ENCODE results near the gene TANC1. TPM values are rescaled to one million over a fixed set of nuclear protein-coding genes. Genes with fewer than 3 reads are reported as not detected.

TANC1 gene
- total RNA-seq, 6 experiments from 2014 or later: 4.0 to 12.7 (median 11.3) TPM

GRCh38 chr2:159219394-159219998, 251.1 kb downstream of the TANC1 start:
- no peak overlapping the region for H3K27ac ChIP-seq
- peaks cover 0 to 30% (median 2%) of the 10 kb centered on the region in 4 donors for H3K36me3 ChIP-seq
- intact Hi-C loops (cut with DNase I): no loop called here
- H3K4me3 ChIP-seq: no peak overlapping the region
- no peaks in the 10 kb centered on the region for H3K4me1 ChIP-seq
- ATAC-seq (no peak), DNase-seq (no peak)
- no peaks in the 10 kb centered on the region for H3K27me3 ChIP-seq
- TF ChIP-seq CTCF (IDR thresholded peaks at IDR 0.05) (no peak), POLR2A (IDR thresholded peaks at IDR 0.05) (no peak)
- H3K9me3 ChIP-seq: no peaks in the 10 kb centered on the region
- 91% methylated on average over 3 of the region's 8 CpGs for WGBS (ENCODE audit: insufficient coverage, low coverage, low lambda C conversion rate, missing lambda C conversion rate)

DNA sequence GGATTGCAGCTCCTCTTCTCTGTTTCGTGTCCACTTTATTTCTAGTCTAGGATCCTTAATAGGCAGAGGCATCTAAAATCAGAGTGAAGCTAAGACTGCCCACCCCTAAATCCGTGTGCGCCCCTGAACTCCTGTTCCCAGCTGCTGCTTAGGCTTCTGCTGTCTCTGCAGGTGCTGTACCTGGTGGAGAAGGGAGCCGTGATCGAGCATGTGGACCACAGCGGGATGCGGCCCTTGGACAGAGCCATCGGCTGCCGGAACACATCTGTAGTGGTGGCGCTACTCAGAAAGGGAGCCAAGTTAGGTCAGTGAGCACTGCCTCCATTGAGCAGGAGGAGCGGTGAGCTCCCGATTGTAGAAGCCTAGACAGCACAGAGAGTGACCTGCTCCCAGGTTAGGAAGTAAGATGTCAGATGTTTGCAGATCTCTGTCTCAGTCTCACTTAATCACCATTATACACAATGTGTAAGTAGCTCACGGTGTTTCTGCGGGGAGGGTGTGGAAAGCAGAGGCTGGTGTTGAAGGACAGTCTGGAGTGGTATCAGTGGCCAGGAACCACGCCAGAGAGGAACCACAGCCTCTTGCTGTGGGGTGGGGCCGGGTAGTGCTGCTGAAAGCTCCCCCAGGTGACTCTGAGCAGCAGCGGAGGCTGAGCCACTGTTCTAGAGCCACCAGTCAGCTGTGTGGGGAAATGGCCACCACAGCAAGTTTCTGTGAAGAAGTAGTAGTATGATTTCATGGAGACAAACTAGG, 255.8 kb downstream of the TANC1 start:
- no peak overlapping the region for H3K27ac ChIP-seq
- TF ChIP-seq POLR2A (IDR thresholded peaks at IDR 0.05) (no peak), CTCF (IDR thresholded peaks at IDR 0.05) (no peak)
- H3K4me1 ChIP-seq: no peaks in the 10 kb centered on the region
- DNase-seq: no peak
- 81% methylated on average over 5 of the region's 17 CpGs for WGBS (ENCODE audit: insufficient coverage, low coverage, low lambda C conversion rate, missing lambda C conversion rate)
- ATAC-seq: no peak
- H3K4me3 ChIP-seq: no peak overlapping the region
- H3K36me3 ChIP-seq: peaks cover 0 to 27% (median 2%) of the 10 kb centered on the region in 4 donors
- intact Hi-C loops (cut with DNase I): no loop called here
- no peaks in the 10 kb centered on the region for H3K27me3 ChIP-seq
- H3K9me3 ChIP-seq: no peaks in the 10 kb centered on the region

DNA sequence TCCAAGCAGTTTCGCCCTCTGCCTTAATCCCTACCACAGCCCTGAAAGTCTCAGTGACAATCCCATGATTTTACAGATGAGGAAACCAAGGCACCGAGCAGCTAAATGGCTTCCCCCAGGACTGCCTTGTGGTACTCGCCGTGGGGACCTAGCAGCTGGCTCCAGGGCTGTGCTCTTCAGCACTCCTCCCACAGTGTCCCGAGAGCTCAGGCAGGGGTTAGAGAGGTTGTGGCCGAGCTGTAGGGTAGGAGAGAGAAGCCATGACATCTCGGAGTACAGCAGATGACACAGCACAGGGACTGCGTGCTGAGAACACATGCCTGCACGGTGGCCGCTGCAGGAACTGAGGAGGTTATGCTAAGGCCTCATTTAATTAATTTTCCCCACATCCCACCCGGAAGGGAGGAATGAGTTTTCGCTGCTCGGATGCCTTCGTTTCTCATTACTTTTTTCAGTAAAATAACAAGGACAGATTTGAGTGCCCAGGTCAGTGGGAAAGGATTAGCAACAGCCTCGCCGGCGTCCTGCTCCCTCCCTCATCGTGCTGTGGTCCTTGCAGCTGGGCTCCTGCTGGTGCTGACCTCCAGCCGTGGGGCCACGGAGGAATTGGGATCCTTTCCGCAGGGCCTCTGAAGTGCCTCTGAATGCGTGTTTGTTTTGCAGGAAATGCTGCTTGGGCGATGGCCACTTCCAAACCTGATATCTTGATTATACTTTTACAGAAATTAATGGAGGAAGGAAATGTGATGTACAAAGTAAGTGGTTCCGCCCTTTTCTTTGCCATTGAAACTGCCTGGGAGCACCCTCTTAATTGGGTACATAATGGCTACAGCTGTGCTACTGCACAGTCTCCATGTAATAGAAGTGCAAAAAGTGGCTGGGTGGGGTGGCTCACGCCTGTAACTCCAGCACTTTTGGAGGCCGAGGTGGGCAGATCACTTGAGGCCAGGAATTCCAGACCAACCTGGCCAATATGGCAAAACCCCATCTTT, 256.9 kb downstream of the TANC1 start:
- no peaks in the 10 kb centered on the region for H3K27me3 ChIP-seq
- WGBS (ENCODE audit: insufficient coverage, low coverage, low lambda C conversion rate, missing lambda C conversion rate): 68% methylated on average over 14 of the region's 26 CpGs
- DNase-seq: peak in 1 of 3 donors; percentile 38
- peak; percentile 40 to 62 (median 52) for ATAC-seq
- H3K27ac ChIP-seq: peak overlapping the region in 1 of 3 donors; percentile 16
- H3K36me3 ChIP-seq: peaks cover 0 to 33% (median 5%) of the 10 kb centered on the region in 4 donors
- no peaks in the 10 kb centered on the region for H3K4me1 ChIP-seq
- TF ChIP-seq POLR2A (IDR thresholded peaks at IDR 0.05) (no peak), CTCF (IDR thresholded peaks at IDR 0.05) (no peak)
- H3K9me3 ChIP-seq: no peaks in the 10 kb centered on the region
- no peak overlapping the region for H3K4me3 ChIP-seq
- intact Hi-C loops (cut with DNase I): no loop called here

- Histone ChIP-seq H3K4me1 (no peaks in the 10 kb centered on the region), H3K27me3 (no peaks in the 10 kb centered on the region), H3K36me3 (peaks cover 0 to 38% (median 5%) of the 10 kb centered on the region in 4 donors), H3K27ac (no peak overlapping the region), H3K4me3 (no peak overlapping the region), H3K9me3 (no peaks in the 10 kb centered on the region)
- intact Hi-C loops (cut with DNase I): no loop called here
- TF ChIP-seq CTCF (IDR thresholded peaks at IDR 0.05): no peak
- TF ChIP-seq POLR2A (IDR thresholded peaks at IDR 0.05): no peak
- WGBS (ENCODE audit: insufficient coverage, low coverage, low lambda C conversion rate, missing lambda C conversion rate): 49% methylated on average over 5 of the region's 5 CpGs
- ATAC-seq (peak; percentile 49 to 64 (median 57)), DNase-seq (no peak)
Observed at GRCh38 chr2:159226059-159226461, 257.6 kb downstream of the TANC1 start.

All from right lobe of liver (tissue), 6 donors.